A549 (cell line): ENCODE results near the gene MVP. TPM values are rescaled to one million over a fixed set of nuclear protein-coding genes. Genes with fewer than 3 reads are reported as not detected.

Source experiments
- ATAC-seq, 2 experiments: fragments of 200-7000 bp in 1 of 2; fragments of >200 bp in 1 of 2; cut with Nextera tagmentation in 1 of 2; cut with Tn5 transposase in 1 of 2; 3 replicates each; pipeline versions ENCODE4 v1.8.0 to v1.9.1; 2018 to 2020; ENCODE audit warnings: mild to moderate bottlenecking in 1 of 2, moderate library complexity in 1 of 2
- CTCF ChIA-PET: fragments of 300-600 bp; sonication (Branson Sonifier 250); formaldehyde crosslinking; extraction: SDS; loops from one replicate; lab custom pipeline; 2021; ENCODE audit warnings: antibody characterized with exemption, inconsistent platforms; lab: Yijun Ruan, JAX
- POLR2A ChIA-PET: fragments of 350-600 bp; formaldehyde crosslinking; extraction: SDS; loops from one replicate; lab custom pipeline; 2021; ENCODE audit warnings: antibody characterized with exemption, inconsistent platforms; lab: Yijun Ruan, JAX
- DNase-seq, 2 experiments: peaks; one replicate each; pipeline versions ENCODE4 v3.0.0 to v3.0.0-alpha.2; 2011 to 2016; ENCODE audit warnings: low read depth in 1 of 2, low spot score in 1 of 2
- FAIRE-seq: peaks from 2 replicates; lab custom pipeline; 2011; peaks lifted over from hg19 to GRCh38; lab: Jason Lieb, UNC
- H3K27ac ChIP-seq, 2 experiments: fragments of >200 bp; sonication (Bioruptor Twin); formaldehyde crosslinking; 3 replicates each; pipeline ENCODE4 v1.5.1; 2016 to 2017
- H3K4me1 ChIP-seq: fragments of >200 bp; sonication (Bioruptor Twin); formaldehyde crosslinking; 3 replicates; pipeline ENCODE4 v1.6.1; 2016
- H3K4me2 ChIP-seq: fragments of >200 bp; sonication (Bioruptor Twin); formaldehyde crosslinking; 3 replicates; pipeline ENCODE4 v1.6.1; 2016
- H3K4me3 ChIP-seq: fragments of >200 bp; sonication (Bioruptor Twin); formaldehyde crosslinking; 3 replicates; pipeline ENCODE4 v1.5.1; 2016
- H3K9me3 ChIP-seq: fragments of >200 bp; sonication (Bioruptor Twin); formaldehyde crosslinking; 3 replicates; pipeline ENCODE4 v1.6.1; 2016
- HOXA7 ChIP-seq: fragments of 250-450 bp; sonication (Bioruptor Pico); IDR thresholded peaks from 2 replicates; pipeline ENCODE4 v1.5.0; 2020; ENCODE audit warnings: mild to moderate bottlenecking, moderate library complexity
- HOXB5 ChIP-seq: fragments of 250-450 bp; sonication (Bioruptor Pico); IDR thresholded peaks from 2 replicates; pipeline ENCODE4 v1.5.0; 2020; ENCODE audit warnings: mild to moderate bottlenecking, moderate library complexity
- RAD21 ChIP-seq, 2 experiments: fragments of >200 bp in 1 of 2; sonication (Bioruptor Twin) in 1 of 2; formaldehyde crosslinking in 1 of 2; IDR thresholded peaks in 1 of 2; conservative IDR thresholded peaks in 1 of 2; 2 replicates in 1 of 2; 3 replicates in 1 of 2; pipeline ENCODE4 v1.6.1; 2012 to 2018; ENCODE audit warnings: inconsistent platforms in 1 of 2
- RCOR1 ChIP-seq: fragments of 150-350 bp; IDR thresholded peaks from 2 replicates; pipeline ENCODE4 v1.6.1; 2014; ENCODE audit warnings: antibody characterized with exemption, low read length, low read depth
- TFCP2L1 ChIP-seq: fragments of 250-450 bp; sonication (Bioruptor Pico); IDR thresholded peaks from 2 replicates; pipeline ENCODE4 v1.5.0; 2021; ENCODE audit warnings: mild to moderate bottlenecking
- WGBS: methylation state at CpG from one replicate; pipeline ENCODE4 v1.1.6; 2017; ENCODE audit errors: missing lambda C conversion rate; 5-methylcytosine and 5-hydroxymethylcytosine counted together
- polyA plus RNA-seq, 4 experiments: library from polyadenylated mRNA; depleted of rRNA in 3 of 4; stranded (reverse); fragments of >200 nt; fragmentation: RNase III in 1 of 4; extraction: RNeasy Plus Mini Kit Qiagen cat#74134 plus additional on column Dnase treatment in 1 of 4; gene quantifications; 2 replicates in 3 of 4; 3 replicates in 1 of 4; pipeline ENCODE4 v1.2.3, GENCODE V29; 2011 to 2017
- TF ChIP-seq, protein P1 (sequence below): fragments of 200-600 bp; sonication (generic); IDR thresholded peaks from 2 replicates; pipeline ENCODE4 v1.6.1; 2016; ENCODE audit warnings: antibody characterized with exemption, mild to moderate bottlenecking, moderate library complexity
- TF ChIP-seq, protein P2 (sequence below): IDR thresholded peaks from 2 replicates; pipeline ENCODE4 v1.6.1; 2012
- TF ChIP-seq, protein P3 (sequence below): IDR thresholded peaks from 2 replicates; pipeline ENCODE4 v1.6.1; 2012; ENCODE audit warnings: low read depth, borderline replicate concordance

Gene MVP
- polyA plus RNA-seq, 2 of the 4 experiments (the other 2 are of a cell fraction): 73.3 to 106 TPM

DNA sequence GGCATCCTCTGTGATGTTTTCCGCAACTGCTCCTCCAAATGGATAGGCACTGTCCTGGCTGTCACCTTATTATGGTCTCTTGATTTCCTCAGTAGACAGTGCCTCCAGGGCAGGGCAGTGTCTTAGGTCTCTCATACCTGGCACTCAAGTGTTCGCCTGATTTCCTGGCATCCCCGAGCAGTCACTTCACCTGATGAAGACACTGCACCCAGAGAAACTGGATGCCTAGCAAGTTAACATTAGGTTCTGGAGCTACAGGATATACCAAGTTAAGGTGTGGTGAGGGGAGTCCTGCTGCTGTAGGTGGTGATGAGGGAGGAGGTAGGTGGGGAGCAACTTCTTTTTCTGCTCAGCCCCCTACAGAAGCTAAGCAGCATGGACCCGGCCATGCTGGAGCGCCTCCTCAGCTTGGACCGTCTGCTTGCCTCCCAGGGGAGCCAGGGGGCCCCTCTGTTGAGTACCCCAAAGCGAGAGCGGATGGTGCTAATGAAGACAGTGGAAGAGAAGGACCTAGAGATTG, 17.8 kb upstream of the MVP start (continued):
- TF ChIP-seq, protein P1, sequence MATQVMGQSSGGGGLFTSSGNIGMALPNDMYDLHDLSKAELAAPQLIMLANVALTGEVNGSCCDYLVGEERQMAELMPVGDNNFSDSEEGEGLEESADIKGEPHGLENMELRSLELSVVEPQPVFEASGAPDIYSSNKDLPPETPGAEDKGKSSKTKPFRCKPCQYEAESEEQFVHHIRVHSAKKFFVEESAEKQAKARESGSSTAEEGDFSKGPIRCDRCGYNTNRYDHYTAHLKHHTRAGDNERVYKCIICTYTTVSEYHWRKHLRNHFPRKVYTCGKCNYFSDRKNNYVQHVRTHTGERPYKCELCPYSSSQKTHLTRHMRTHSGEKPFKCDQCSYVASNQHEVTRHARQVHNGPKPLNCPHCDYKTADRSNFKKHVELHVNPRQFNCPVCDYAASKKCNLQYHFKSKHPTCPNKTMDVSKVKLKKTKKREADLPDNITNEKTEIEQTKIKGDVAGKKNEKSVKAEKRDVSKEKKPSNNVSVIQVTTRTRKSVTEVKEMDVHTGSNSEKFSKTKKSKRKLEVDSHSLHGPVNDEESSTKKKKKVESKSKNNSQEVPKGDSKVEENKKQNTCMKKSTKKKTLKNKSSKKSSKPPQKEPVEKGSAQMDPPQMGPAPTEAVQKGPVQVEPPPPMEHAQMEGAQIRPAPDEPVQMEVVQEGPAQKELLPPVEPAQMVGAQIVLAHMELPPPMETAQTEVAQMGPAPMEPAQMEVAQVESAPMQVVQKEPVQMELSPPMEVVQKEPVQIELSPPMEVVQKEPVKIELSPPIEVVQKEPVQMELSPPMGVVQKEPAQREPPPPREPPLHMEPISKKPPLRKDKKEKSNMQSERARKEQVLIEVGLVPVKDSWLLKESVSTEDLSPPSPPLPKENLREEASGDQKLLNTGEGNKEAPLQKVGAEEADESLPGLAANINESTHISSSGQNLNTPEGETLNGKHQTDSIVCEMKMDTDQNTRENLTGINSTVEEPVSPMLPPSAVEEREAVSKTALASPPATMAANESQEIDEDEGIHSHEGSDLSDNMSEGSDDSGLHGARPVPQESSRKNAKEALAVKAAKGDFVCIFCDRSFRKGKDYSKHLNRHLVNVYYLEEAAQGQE: no peak

DNA sequence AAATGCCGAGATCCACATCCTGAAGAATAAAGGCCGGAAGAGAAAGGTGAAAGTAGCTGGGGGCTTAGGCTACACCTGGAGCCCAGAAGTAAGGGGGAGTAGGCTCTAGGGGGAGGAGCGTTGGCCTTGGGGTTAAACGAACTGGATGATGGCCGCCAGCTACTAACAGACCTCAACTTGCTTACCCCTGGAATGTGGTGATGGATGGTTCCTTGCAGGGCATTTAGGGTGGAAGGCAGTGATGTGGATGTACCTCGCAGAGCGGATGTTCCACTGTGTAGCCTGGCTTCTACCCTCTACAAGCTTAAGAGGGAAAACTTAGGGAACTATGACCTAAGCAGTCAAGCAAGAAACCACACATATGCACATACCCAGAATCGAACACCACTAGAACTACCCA, 16.2 kb upstream of the MVP start:
- Histone ChIP-seq H3K27ac (peak overlapping the region; percentile 98 to 99; a peak in 3 of 6 replicates), H3K4me3 (no peak overlapping the region), H3K9me3 (no peaks in the 10 kb centered on the region), H3K4me2 (peak overlapping the region; percentile 86), H3K4me1 (peaks cover 23% of the 10 kb centered on the region)
- no peak for FAIRE-seq
- WGBS: 82% methylated on average over 8 of the region's 8 CpGs
- no peak for ATAC-seq
- POLR2A ChIA-PET: interaction anchor here (1.0 to 1.4 kb wide), 3 partner anchors 11 to 104 kb away, joined by 4 to 17 read pairs (median 4); partner anchors contain the start of gene KIF22
- no peak for TF ChIP-seq HOXB5 (CRISPR knock-in tag)
- no peak for TF ChIP-seq TFCP2L1
- TF ChIP-seq, protein P2, sequence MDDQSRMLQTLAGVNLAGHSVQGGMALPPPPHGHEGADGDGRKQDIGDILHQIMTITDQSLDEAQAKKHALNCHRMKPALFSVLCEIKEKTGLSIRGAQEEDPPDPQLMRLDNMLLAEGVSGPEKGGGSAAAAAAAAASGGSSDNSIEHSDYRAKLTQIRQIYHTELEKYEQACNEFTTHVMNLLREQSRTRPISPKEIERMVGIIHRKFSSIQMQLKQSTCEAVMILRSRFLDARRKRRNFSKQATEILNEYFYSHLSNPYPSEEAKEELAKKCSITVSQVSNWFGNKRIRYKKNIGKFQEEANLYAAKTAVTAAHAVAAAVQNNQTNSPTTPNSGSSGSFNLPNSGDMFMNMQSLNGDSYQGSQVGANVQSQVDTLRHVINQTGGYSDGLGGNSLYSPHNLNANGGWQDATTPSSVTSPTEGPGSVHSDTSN: peak; percentile 52; the same call in 1 of the 2 replicates
- no peak for TF ChIP-seq RCOR1
- no peak for TF ChIP-seq RAD21 (conservative IDR thresholded peaks at IDR 0.05 in 1 of 2, IDR thresholded peaks at IDR 0.05 in 1 of 2)
- TF ChIP-seq HOXA7: no peak
- TF ChIP-seq, protein P3, sequence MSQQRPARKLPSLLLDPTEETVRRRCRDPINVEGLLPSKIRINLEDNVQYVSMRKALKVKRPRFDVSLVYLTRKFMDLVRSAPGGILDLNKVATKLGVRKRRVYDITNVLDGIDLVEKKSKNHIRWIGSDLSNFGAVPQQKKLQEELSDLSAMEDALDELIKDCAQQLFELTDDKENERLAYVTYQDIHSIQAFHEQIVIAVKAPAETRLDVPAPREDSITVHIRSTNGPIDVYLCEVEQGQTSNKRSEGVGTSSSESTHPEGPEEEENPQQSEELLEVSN: no peak
- CTCF ChIA-PET: interaction anchor here (1.0 to 7.2 kb wide), 7 partner anchors 12 to 228 kb away, joined by 4 to 54 read pairs (median 6); partner anchors contain the start of genes KIF22 and PAGR1
- DNase-seq: no peak

DNA sequence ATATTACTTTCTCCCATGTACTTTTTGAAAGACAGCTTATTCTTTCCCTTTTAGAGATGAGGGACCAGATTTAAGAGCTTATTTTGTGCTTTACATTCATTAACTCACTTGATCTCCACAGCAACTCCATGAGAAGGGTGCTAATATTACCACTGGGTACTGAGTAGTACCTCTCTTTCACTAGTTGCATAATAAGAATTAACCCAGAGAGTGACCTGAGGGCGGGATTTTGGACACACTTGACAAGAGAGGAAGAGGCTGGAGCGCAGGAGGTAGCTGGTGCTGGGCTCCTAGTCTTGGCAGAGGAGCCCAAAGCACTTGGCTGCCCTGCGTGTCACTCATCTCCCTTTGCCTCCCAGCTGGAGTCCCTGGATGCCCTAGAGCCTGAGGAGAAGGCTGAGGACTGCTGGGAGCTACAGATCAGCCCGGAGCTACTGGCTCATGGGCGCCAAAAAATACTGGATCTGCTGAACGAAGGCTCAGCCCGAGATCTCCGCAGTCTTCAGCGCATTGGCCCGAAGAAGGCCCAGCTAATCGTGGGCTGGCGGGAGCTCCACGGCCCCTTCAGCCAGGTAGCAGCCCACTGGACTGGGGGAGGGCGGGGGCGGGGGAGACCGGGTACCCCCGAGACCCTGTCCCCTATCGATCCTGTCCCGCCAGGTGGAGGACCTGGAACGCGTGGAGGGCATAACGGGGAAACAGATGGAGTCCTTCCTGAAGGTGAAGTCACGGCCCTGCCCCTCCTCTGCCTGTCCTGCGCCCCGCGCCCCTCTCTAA, 15.6 kb upstream of the MVP start:
- ChIA-PET POLR2A (interaction anchor here (0.9 to 1.4 kb wide), 4 partner anchors 10 to 104 kb away, joined by 3 to 17 read pairs (median 4); partner anchors contain the start of gene KIF22), CTCF (interaction anchor here (1.0 to 7.2 kb wide), 7 partner anchors 11 to 227 kb away, joined by 4 to 54 read pairs (median 6); partner anchors contain the start of genes KIF22 and PAGR1)
- ATAC-seq: peak; percentile 0 to 2; a peak in 3 of 6 replicates
- FAIRE-seq: no peak
- Histone ChIP-seq H3K9me3 (no peaks in the 10 kb centered on the region), H3K4me3 (peak overlapping the region; percentile 55), H3K27ac (peak overlapping the region; percentile 98 to 99), H3K4me1 (peaks cover 30% of the 10 kb centered on the region), H3K4me2 (peak overlapping the region; percentile 86)
- no peak for DNase-seq
- TF ChIP-seq, protein P2: peak; percentile 45
- TF ChIP-seq, protein P3: no peak
- 15% methylated on average over 15 of the region's 26 CpGs for WGBS
